Measurements from ENCODE around the gene DHX8. TPM values are rescaled to one million over a fixed set of nuclear protein-coding genes. Genes with fewer than 3 reads are reported as not detected.
"Not testable (repeated sequence)": the region's sequence is repeated elsewhere in the genome, so short reads cannot be mapped to it uniquely, and the experiment has no call there.

The DHX8 gene
- total and polyA plus RNA-seq, 8 donors = 42.7 to 61.2 (median 46.0) TPM

DNA sequence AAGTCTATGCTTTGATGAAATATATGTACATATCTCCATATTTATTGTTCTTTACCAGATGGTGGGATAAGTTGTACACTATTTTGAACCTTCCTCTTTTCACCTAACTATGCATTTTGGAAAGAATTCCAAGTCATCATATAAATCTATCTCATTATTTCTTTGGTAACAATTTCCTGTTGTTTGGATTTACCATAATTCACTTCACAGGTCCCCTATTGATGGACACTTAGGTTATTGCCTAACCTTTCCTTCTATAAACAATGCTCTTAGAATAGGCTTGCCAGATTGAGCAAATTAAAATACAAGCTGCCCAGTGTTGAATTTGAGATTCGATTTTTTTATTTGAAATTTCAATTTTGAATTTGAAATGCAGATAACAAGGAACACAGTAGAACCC, 28.9 kb upstream of the DHX8 start:
- H3K9me3 ChIP-seq = no peaks in the 10 kb centered on the region
- no peak overlapping the region for H3K4me3 ChIP-seq
- intact Hi-C loops (cut with DNase I) = no loop called here
- no peak overlapping the region for H3K27ac ChIP-seq
- DNase-seq = no peak
- TF ChIP-seq, protein P1, sequence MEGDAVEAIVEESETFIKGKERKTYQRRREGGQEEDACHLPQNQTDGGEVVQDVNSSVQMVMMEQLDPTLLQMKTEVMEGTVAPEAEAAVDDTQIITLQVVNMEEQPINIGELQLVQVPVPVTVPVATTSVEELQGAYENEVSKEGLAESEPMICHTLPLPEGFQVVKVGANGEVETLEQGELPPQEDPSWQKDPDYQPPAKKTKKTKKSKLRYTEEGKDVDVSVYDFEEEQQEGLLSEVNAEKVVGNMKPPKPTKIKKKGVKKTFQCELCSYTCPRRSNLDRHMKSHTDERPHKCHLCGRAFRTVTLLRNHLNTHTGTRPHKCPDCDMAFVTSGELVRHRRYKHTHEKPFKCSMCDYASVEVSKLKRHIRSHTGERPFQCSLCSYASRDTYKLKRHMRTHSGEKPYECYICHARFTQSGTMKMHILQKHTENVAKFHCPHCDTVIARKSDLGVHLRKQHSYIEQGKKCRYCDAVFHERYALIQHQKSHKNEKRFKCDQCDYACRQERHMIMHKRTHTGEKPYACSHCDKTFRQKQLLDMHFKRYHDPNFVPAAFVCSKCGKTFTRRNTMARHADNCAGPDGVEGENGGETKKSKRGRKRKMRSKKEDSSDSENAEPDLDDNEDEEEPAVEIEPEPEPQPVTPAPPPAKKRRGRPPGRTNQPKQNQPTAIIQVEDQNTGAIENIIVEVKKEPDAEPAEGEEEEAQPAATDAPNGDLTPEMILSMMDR (IDR thresholded peaks at IDR 0.05) = no peak
- peaks cover 13 to 19% of the 10 kb centered on the region in 2 donors for H3K4me1 ChIP-seq
- no peaks in the 10 kb centered on the region for H3K27me3 ChIP-seq
- H3K36me3 ChIP-seq = no peaks in the 10 kb centered on the region
- ATAC-seq = no peak

DNA sequence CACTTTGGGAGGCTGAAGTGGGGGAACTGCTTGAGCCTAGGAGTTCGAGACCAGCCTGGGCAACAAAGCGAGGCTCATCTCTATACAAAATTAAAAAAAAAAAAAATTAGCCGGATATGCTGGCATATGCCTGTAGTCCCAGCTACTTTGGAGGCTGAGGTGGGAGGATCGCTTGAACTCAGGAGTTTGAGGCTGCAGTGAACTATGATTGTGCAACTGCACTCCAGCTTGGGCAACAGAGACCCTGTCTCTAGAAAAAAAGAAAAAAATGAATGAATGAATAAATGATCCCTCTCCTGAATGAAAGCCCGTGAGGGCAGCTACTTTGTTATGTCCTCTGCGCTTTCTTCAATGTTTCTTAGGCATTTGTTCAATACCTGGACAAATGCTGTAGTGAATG, 27.7 kb upstream of the DHX8 start:
- Histone ChIP-seq H3K9me3 (no peaks in the 10 kb centered on the region), H3K4me1 (peaks cover 13 to 19% of the 10 kb centered on the region in 2 donors), H3K27ac (no peak overlapping the region), H3K4me3 (no peak overlapping the region), H3K36me3 (no peaks in the 10 kb centered on the region), H3K27me3 (no peaks in the 10 kb centered on the region)
- intact Hi-C loops (cut with DNase I) = no loop called here
- no peak for ATAC-seq
- DNase-seq = no peak
- TF ChIP-seq, protein P1 (IDR thresholded peaks at IDR 0.05) = no peak

DNA sequence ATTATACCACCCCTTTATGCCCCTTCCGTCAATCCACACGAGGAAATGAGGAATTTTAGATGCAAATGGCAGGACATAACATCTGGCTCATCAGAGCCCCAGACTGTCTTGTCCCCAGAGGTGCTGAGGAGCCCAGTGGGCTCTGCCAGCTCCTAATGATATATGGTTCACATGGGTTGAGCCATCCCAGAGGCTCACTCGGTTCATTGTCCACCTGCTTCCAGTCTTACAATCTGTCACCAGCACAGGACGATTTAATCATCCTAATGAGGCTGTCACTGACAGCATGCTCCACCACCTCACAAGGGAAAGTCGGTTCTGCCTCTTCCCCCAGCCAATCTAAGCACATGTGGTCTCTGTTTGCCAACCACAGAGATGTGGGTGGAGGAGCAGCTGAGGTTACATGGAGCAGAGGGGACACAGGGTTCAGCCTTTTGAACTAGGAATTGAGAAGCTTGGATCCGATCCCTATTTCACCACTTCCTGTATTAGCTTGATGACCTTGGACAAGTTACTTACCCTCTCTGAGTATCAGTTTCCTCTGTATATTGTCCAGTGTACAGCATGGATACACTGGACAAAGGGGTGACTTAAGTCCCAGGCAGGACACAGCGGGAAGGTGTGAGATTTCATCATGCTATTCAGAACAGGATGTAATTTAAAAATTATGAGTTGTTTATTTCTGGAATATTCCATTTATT, 27.0 kb upstream of the DHX8 start:
- peaks cover 13 to 19% of the 10 kb centered on the region in 2 donors for H3K4me1 ChIP-seq
- TF ChIP-seq, protein P1 (IDR thresholded peaks at IDR 0.05) = no peak
- peak overlapping the region in 1 of 2 donors; percentile 42 for H3K27ac ChIP-seq
- H3K9me3 ChIP-seq = no peaks in the 10 kb centered on the region
- H3K4me3 ChIP-seq = no peak overlapping the region
- DNase-seq (peak in 1 of 4 donors; percentile 36), ATAC-seq (peak; percentile 64)
- no peaks in the 10 kb centered on the region for H3K36me3 ChIP-seq
- H3K27me3 ChIP-seq = no peaks in the 10 kb centered on the region
- intact Hi-C loops (cut with DNase I) = no loop called here

DNA sequence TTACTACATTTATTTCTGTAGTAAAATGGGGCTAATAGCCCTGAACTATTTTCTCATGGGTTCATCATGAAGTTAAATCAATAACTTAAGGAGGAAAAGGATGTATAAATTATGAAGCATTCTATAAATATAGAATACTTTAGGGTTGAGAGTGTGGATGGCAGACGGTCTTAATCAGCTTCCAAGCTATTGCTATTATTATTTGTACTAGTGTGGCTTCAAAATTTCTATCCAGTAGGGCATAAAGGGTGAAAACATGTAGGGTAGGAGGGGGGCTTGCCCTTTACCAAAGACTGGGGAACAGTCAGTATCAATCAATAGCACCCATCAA, 26.4 kb upstream of the DHX8 start:
- Histone ChIP-seq H3K27ac (peak overlapping the region in 1 of 2 donors; percentile 42), H3K4me1 (peaks cover 13 to 19% of the 10 kb centered on the region in 2 donors)
- intact Hi-C loops (cut with DNase I) = no loop called here

DNA sequence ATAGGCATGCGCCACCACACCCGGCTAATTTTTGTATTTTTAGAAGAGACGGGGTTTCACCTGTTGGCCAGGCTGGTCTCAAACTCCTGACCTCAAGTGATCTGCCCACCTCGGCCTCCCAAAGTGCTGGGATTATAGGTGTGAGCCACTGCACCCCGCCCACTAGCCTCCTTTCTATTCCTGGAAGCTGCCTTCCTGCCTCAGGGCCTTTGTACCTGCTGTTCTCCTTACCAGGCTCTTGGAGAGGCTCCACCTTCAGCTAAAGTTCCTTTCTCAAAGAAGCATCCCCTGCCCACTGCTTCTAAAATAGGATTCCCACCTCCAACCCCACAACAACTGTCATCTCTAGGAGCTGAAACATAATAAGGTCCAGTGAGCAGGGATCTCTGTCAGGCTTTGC, 23.9 kb upstream of the DHX8 start:
- H3K36me3 ChIP-seq; DNase-seq; ATAC-seq; H3K4me3 ChIP-seq; H3K27me3 ChIP-seq; intact Hi-C loops (cut with DNase I); H3K9me3 ChIP-seq; H3K27ac ChIP-seq: not testable (repeated sequence)
- peaks cover 13 to 19% of the 10 kb centered on the region in 2 donors for H3K4me1 ChIP-seq

More for the DNA sequence above, 26.4 kb upstream of the DHX8 start:
- H3K27me3 ChIP-seq = no peaks in the 10 kb centered on the region
- H3K36me3 ChIP-seq = no peaks in the 10 kb centered on the region
- no peaks in the 10 kb centered on the region for H3K9me3 ChIP-seq
- no peak for ATAC-seq
- DNase-seq = no peak
- TF ChIP-seq, protein P1 (IDR thresholded peaks at IDR 0.05) = no peak
- H3K4me3 ChIP-seq = no peak overlapping the region

DNA sequence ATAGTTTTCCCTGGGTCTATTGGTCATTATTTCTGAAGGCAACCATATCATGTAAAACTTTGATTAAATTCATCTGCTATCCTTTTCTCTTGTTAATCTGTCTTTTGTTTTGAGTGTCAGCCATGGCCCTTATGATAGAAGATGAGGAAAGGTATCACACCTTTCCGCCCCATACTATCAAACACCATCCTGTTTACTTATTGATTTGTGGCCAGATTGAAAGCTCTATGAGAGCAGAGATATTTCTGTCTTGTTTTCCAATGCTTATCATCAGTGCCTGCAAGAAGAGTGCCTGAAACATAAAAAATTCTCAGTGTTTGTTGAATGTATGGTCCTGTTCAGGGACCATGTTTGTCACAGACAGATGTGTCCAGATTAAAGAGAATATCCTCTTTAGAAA, 22.6 kb upstream of the DHX8 start:
- no peak overlapping the region for H3K4me3 ChIP-seq
- no peaks in the 10 kb centered on the region for H3K27me3 ChIP-seq
- no peak overlapping the region for H3K27ac ChIP-seq
- no peaks in the 10 kb centered on the region for H3K36me3 ChIP-seq
- TF ChIP-seq, protein P1 (IDR thresholded peaks at IDR 0.05) = no peak
- peaks cover 13 to 22% of the 10 kb centered on the region in 2 donors for H3K4me1 ChIP-seq
- intact Hi-C loops (cut with DNase I) = no loop called here
- DNase-seq (no peak), ATAC-seq (no peak)
- H3K9me3 ChIP-seq = no peaks in the 10 kb centered on the region

DNA sequence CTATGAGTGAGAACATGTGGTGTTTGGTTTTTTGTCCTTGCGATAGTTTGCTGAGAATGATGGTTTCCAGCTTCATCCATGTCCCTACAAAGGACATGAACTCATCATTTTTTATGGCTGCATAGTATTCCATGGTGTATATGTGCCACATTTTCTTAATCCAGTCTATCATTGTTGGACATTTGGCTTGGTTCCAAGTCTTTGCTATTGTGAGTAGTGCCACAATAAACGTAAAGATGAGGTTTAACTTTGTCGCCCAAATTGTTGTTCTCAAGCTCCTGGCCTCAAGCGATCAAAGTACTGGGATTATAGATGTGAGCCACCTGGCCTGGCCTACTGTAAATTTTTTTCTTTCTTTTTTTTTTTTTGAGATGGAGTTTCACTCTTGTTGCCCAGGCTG, 21.2 kb upstream of the DHX8 start:
- H3K27me3 ChIP-seq; H3K27ac ChIP-seq; intact Hi-C loops (cut with DNase I); H3K9me3 ChIP-seq; DNase-seq; H3K4me3 ChIP-seq; H3K36me3 ChIP-seq; ATAC-seq: not testable (repeated sequence)
- H3K4me1 ChIP-seq = peaks cover under 1 to 10% of the 10 kb centered on the region in 2 donors

All from left lung (tissue), 10 donors.